Endothelial cell (in vitro differentiated cells): ENCODE data around the gene GALNT7. TPM values are rescaled to one million over a fixed set of nuclear protein-coding genes. Genes with fewer than 3 reads are reported as not detected.

Source experiments
- DNase-seq: peaks from one replicate; pipeline ENCODE4 v3.0.0; 2021; ENCODE audit warnings: low spot score
- H3K27ac Mint-ChIP-seq: one replicate; pipeline ENCODE4 v1.8.0; 2021; ENCODE audit warnings: mixed read lengths, inconsistent platforms; ENCODE audit not compliant: unreplicated experiment
- H3K27me3 Mint-ChIP-seq: one replicate; pipeline ENCODE4 v1.8.0; 2021; ENCODE audit warnings: mild to moderate bottlenecking, moderate library complexity, mixed read lengths, inconsistent platforms; ENCODE audit not compliant: unreplicated experiment
- H3K36me3 Mint-ChIP-seq: one replicate; pipeline ENCODE4 v1.8.0; 2021; ENCODE audit warnings: mild to moderate bottlenecking, low read depth, mixed read lengths, inconsistent platforms; ENCODE audit not compliant: unreplicated experiment
- H3K4me1 Mint-ChIP-seq: one replicate; pipeline ENCODE4 v1.8.0; 2021; ENCODE audit warnings: mild to moderate bottlenecking, mixed read lengths, inconsistent platforms; ENCODE audit not compliant: unreplicated experiment
- H3K4me3 Mint-ChIP-seq: one replicate; pipeline ENCODE4 v1.8.0; 2021; ENCODE audit warnings: mild to moderate bottlenecking, mixed read lengths, inconsistent platforms; ENCODE audit not compliant: unreplicated experiment
- H3K9me3 Mint-ChIP-seq: one replicate; pipeline ENCODE4 v1.8.0; 2021; ENCODE audit warnings: mixed read lengths, inconsistent platforms; ENCODE audit not compliant: unreplicated experiment
- CTCF ChIP-seq: fragments of 200-600 bp; sonication (generic); IDR thresholded peaks from one replicate; pipeline ENCODE4 v1.5.0; 2021; ENCODE audit warnings: antibody characterized with exemption; ENCODE audit not compliant: unreplicated experiment
- total RNA-seq: library from RNA; stranded (reverse); fragmentation: NEBNext Ultra II Directional; extraction: Animal tissue kit (Norgen Biotek cat#: 25700); gene quantifications from one replicate; pipeline ENCODE4 v1.2.1, GENCODE V29; 2021; ENCODE audit not compliant: unreplicated experiment

GALNT7 gene
- total RNA-seq, 1 donor from 2014 or later, result 80.9 TPM

GRCh38 chr4:173281406-173282255 lies 113.0 kb downstream of the GALNT7 start:
- peaks cover 8% of the 10 kb centered on the region for H3K4me1 Mint-ChIP-seq
- no peaks in the 10 kb centered on the region for H3K9me3 Mint-ChIP-seq
- H3K27ac Mint-ChIP-seq, result peak overlapping the region; percentile 53
- H3K4me3 Mint-ChIP-seq, result no peak overlapping the region
- no peak for DNase-seq
- H3K27me3 Mint-ChIP-seq, result no peaks in the 10 kb centered on the region
- TF ChIP-seq CTCF, result no peak
- H3K36me3 Mint-ChIP-seq, result peaks cover 37% of the 10 kb centered on the region

DNA sequence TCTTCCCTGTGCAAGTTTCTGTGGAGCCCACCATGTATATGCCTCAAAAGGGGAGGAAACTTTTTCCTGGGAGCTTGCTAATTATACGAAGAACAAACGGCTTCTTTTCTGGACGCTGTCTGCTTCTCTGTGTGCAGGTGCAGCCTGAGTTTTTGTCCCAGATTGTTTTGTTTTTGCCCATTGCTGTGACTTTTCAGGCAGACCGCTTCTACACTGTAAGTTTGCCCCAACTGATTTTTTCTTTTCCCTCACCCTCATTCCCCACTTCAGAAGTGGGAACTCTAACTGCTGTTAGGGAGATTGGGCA lies 113.6 kb downstream of the GALNT7 start:
- H3K9me3 Mint-ChIP-seq, result no peaks in the 10 kb centered on the region
- TF ChIP-seq CTCF, result no peak
- no peaks in the 10 kb centered on the region for H3K27me3 Mint-ChIP-seq
- DNase-seq, result no peak
- peaks cover 8% of the 10 kb centered on the region for H3K4me1 Mint-ChIP-seq
- no peak overlapping the region for H3K4me3 Mint-ChIP-seq
- H3K27ac Mint-ChIP-seq, result no peak overlapping the region
- peaks cover 40% of the 10 kb centered on the region for H3K36me3 Mint-ChIP-seq

GRCh38 chr4:173282626-173283025 lies 114.0 kb downstream of the GALNT7 start:
- no peak for TF ChIP-seq CTCF
- no peaks in the 10 kb centered on the region for H3K27me3 Mint-ChIP-seq
- no peak for DNase-seq
- no peak overlapping the region for H3K27ac Mint-ChIP-seq
- H3K9me3 Mint-ChIP-seq, result no peaks in the 10 kb centered on the region
- H3K4me1 Mint-ChIP-seq, result peaks cover 8% of the 10 kb centered on the region
- peaks cover 40% of the 10 kb centered on the region for H3K36me3 Mint-ChIP-seq
- no peak overlapping the region for H3K4me3 Mint-ChIP-seq

GRCh38 chr4:173284463-173284862 lies 115.9 kb downstream of the GALNT7 start:
- H3K9me3 Mint-ChIP-seq, result no peaks in the 10 kb centered on the region
- peaks cover 37% of the 10 kb centered on the region for H3K36me3 Mint-ChIP-seq
- no peak for DNase-seq
- no peaks in the 10 kb centered on the region for H3K27me3 Mint-ChIP-seq
- TF ChIP-seq CTCF, result no peak
- peaks cover 14% of the 10 kb centered on the region for H3K4me1 Mint-ChIP-seq
- no peak overlapping the region for H3K27ac Mint-ChIP-seq
- H3K4me3 Mint-ChIP-seq, result no peak overlapping the region

DNA sequence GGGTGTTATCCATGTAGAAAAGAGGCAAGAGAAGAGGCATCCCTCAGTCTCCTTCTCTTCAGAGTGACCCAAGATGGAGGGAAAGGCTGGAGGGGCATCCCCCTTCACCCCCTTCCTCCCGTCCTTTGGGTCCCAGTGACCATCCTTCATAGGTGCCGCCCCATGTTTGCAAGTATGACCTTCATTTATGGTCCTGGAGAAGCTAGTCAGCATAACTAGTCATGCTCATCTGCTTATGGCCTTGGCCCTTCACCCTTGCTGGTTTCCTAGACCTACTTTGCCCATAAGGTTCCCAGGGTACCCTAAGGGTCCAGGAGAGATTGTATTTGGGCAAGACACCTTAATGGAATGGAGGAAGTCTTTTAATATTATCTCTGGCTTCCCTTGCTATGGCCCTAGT lies 118.9 kb downstream of the GALNT7 start:
- no peak for TF ChIP-seq CTCF
- no peak for DNase-seq
- no peaks in the 10 kb centered on the region for H3K9me3 Mint-ChIP-seq
- no peaks in the 10 kb centered on the region for H3K27me3 Mint-ChIP-seq
- H3K4me3 Mint-ChIP-seq, result no peak overlapping the region
- peaks cover 27% of the 10 kb centered on the region for H3K36me3 Mint-ChIP-seq
- no peak overlapping the region for H3K27ac Mint-ChIP-seq
- H3K4me1 Mint-ChIP-seq, result peaks cover 10% of the 10 kb centered on the region
